Neural cell (in vitro differentiated cells): ENCODE measurements around the gene CEP72.

Experiments
- EP300 ChIP-seq: fragments of 450-650 bp; conservative IDR thresholded peaks from 2 replicates; pipeline ENCODE4 v1.6.1; 2014; ENCODE audit warnings: antibody characterized with exemption, mild to moderate bottlenecking, moderate library complexity; ENCODE audit not compliant: poor library complexity, severe bottlenecking
- EZH2 ChIP-seq: fragments of 200-600, 300-800 bp; shearing (Covaris generic), sonication (generic); IDR thresholded peaks from 2 replicates; pipeline ENCODE4 v1.6.1; 2014; ENCODE audit warnings: antibody characterized with exemption, low read length, borderline replicate concordance, mild to moderate bottlenecking; ENCODE audit not compliant: insufficient read depth, poor library complexity, severe bottlenecking
- POLR2AphosphoS5 ChIP-seq: IDR thresholded peaks from 2 replicates; pipeline ENCODE4 v1.6.1; 2012
- SMC3 ChIP-seq: fragments of 450-650 bp; conservative IDR thresholded peaks from 2 replicates; pipeline ENCODE4 v1.6.1; 2014; ENCODE audit warnings: antibody characterized with exemption, mild to moderate bottlenecking, moderate library complexity; ENCODE audit not compliant: poor library complexity
- TF ChIP-seq, protein P1 (sequence below): fragments of 450-650 bp; IDR thresholded peaks from 2 replicates; pipeline ENCODE4 v1.5.1; 2014; ENCODE audit warnings: antibody characterized with exemption, mild to moderate bottlenecking, moderate library complexity; ENCODE audit not compliant: poor library complexity, severe bottlenecking
- TF ChIP-seq, protein P2 (sequence below): IDR thresholded peaks from 2 replicates; pipeline ENCODE4 v1.6.1; 2012; ENCODE audit warnings: borderline replicate concordance

DNA sequence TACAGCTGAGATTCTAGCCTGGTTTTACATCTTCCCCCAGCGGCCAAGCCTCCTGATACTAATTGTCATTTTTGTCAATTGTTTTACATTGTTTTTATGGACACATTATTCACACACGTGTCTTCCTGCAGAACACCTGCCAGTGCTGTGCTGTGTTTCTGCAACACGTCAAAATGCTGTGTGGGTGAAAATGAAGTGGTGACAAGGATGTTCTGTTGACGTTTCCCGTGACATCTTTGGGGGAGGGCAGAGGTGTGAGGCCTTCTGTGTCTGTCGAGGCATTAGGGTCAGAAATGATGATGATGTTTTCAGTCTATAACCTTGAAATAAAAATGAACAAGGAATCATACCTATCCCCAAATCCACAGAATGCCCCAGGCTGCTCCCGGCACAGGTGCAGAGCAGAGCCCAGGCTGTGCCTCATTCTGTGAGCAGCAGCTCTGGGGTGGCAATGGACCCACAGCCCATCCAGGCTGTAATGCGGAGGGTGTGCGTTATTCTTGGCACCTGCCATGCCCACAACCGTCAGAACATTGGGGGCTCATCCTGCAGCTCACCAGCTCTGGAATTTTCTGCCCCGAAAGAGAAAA lies 23.6 kb upstream of the CEP72 start:
- TF ChIP-seq, protein P1, sequence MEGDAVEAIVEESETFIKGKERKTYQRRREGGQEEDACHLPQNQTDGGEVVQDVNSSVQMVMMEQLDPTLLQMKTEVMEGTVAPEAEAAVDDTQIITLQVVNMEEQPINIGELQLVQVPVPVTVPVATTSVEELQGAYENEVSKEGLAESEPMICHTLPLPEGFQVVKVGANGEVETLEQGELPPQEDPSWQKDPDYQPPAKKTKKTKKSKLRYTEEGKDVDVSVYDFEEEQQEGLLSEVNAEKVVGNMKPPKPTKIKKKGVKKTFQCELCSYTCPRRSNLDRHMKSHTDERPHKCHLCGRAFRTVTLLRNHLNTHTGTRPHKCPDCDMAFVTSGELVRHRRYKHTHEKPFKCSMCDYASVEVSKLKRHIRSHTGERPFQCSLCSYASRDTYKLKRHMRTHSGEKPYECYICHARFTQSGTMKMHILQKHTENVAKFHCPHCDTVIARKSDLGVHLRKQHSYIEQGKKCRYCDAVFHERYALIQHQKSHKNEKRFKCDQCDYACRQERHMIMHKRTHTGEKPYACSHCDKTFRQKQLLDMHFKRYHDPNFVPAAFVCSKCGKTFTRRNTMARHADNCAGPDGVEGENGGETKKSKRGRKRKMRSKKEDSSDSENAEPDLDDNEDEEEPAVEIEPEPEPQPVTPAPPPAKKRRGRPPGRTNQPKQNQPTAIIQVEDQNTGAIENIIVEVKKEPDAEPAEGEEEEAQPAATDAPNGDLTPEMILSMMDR, result no peak
- TF ChIP-seq POLR2AphosphoS5 (peak; percentile 33), EZH2 (no peak), EP300 (no peak), SMC3 (no peak)
- TF ChIP-seq, protein P2, sequence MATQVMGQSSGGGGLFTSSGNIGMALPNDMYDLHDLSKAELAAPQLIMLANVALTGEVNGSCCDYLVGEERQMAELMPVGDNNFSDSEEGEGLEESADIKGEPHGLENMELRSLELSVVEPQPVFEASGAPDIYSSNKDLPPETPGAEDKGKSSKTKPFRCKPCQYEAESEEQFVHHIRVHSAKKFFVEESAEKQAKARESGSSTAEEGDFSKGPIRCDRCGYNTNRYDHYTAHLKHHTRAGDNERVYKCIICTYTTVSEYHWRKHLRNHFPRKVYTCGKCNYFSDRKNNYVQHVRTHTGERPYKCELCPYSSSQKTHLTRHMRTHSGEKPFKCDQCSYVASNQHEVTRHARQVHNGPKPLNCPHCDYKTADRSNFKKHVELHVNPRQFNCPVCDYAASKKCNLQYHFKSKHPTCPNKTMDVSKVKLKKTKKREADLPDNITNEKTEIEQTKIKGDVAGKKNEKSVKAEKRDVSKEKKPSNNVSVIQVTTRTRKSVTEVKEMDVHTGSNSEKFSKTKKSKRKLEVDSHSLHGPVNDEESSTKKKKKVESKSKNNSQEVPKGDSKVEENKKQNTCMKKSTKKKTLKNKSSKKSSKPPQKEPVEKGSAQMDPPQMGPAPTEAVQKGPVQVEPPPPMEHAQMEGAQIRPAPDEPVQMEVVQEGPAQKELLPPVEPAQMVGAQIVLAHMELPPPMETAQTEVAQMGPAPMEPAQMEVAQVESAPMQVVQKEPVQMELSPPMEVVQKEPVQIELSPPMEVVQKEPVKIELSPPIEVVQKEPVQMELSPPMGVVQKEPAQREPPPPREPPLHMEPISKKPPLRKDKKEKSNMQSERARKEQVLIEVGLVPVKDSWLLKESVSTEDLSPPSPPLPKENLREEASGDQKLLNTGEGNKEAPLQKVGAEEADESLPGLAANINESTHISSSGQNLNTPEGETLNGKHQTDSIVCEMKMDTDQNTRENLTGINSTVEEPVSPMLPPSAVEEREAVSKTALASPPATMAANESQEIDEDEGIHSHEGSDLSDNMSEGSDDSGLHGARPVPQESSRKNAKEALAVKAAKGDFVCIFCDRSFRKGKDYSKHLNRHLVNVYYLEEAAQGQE, result no peak
